H1 (cell line): ENCODE results near the gene SUSD1.

Experiments used
- BCL11A ChIP-seq, 2 experiments: IDR thresholded peaks; one replicate each; pipeline ENCODE4 v1.6.1; 2011; ENCODE audit warnings: low read depth in 2 of 2, low read length in 2 of 2, mild to moderate bottlenecking in 2 of 2
- CREB1 ChIP-seq: IDR thresholded peaks from 2 replicates; pipeline ENCODE4 v1.6.1; 2012; ENCODE audit warnings: inconsistent platforms
- EP300 ChIP-seq, 2 experiments: IDR thresholded peaks; 1 replicate in 1 of 2; 2 replicates in 1 of 2; pipeline ENCODE4 v1.6.1; 2011 to 2012; ENCODE audit warnings: low read depth in 2 of 2, low read length in 2 of 2, mild to moderate bottlenecking in 2 of 2, borderline replicate concordance in 1 of 2, inconsistent platforms in 1 of 2, moderate library complexity in 1 of 2
- EZH2 ChIP-seq: fragments of 200-600 bp; sonication (generic); IDR thresholded peaks from 2 replicates; pipeline ENCODE4 v1.7.1; 2012; ENCODE audit warnings: low read depth, mild to moderate bottlenecking, moderate library complexity, low read length, inconsistent platforms; ENCODE audit not compliant: severe bottlenecking
- FOSL1 ChIP-seq: IDR thresholded peaks from 2 replicates; pipeline ENCODE4 v1.6.1; 2011; ENCODE audit warnings: mild to moderate bottlenecking, low read depth, low read length, moderate library complexity; ENCODE audit not compliant: insufficient read depth
- GABPA ChIP-seq: IDR thresholded peaks from 2 replicates; pipeline ENCODE4 v1.6.1; 2011; ENCODE audit warnings: mild to moderate bottlenecking, low read length, moderate library complexity, borderline replicate concordance; ENCODE audit not compliant: insufficient read depth
- HDAC2 ChIP-seq, 2 experiments: fragments of 300-600 bp in 1 of 2; sonication (generic) in 1 of 2; IDR thresholded peaks; 2 replicates each; pipeline ENCODE4 v1.6.1; 2011 to 2012; ENCODE audit warnings: low read depth in 2 of 2, low read length in 2 of 2, mild to moderate bottlenecking in 2 of 2, moderate library complexity in 2 of 2, borderline replicate concordance in 1 of 2, inconsistent platforms in 1 of 2
- POLR2AphosphoS5 ChIP-seq: IDR thresholded peaks from 2 replicates; pipeline ENCODE4 v1.6.1; 2011; ENCODE audit warnings: low read depth, low read length
- SIN3A ChIP-seq, 2 experiments: IDR thresholded peaks in 1 of 2; conservative IDR thresholded peaks in 1 of 2; 2 replicates each; pipeline ENCODE4 v1.6.1; 2011 to 2012; ENCODE audit warnings: low read length in 2 of 2, improper control_type of control experiment in 1 of 2, low read depth in 1 of 2, mild to moderate bottlenecking in 1 of 2
- ZNF274 ChIP-seq: IDR thresholded peaks from 2 replicates; pipeline ENCODE4 v1.7.0; 2012; ENCODE audit warnings: low read length, borderline replicate concordance; ENCODE audit errors: extremely low read depth
- TF ChIP-seq, protein P1 (sequence below): fragments of 300-600 bp; sonication (generic); IDR thresholded peaks from 2 replicates; pipeline ENCODE4 v1.7.1; 2012; ENCODE audit warnings: low read length, moderate library complexity, mild to moderate bottlenecking, inconsistent platforms; ENCODE audit not compliant: insufficient replicate concordance
- TF ChIP-seq, protein P2 (sequence below), 3 experiments: IDR thresholded peaks; 1 replicate in 2 of 3; 2 replicates in 1 of 3; pipeline versions ENCODE4 v1.5.1 to v1.6.1; 2011; ENCODE audit warnings: low read length in 3 of 3, mild to moderate bottlenecking in 3 of 3, inconsistent platforms in 2 of 3, low read depth in 1 of 3, moderate library complexity in 1 of 3; ENCODE audit not compliant: insufficient read depth in 1 of 3; ENCODE audit errors: control extremely low read depth in 1 of 3
- TF ChIP-seq, protein P3 (sequence below): IDR thresholded peaks from 2 replicates; pipeline ENCODE4 v1.6.1; 2012; ENCODE audit warnings: inconsistent platforms

DNA sequence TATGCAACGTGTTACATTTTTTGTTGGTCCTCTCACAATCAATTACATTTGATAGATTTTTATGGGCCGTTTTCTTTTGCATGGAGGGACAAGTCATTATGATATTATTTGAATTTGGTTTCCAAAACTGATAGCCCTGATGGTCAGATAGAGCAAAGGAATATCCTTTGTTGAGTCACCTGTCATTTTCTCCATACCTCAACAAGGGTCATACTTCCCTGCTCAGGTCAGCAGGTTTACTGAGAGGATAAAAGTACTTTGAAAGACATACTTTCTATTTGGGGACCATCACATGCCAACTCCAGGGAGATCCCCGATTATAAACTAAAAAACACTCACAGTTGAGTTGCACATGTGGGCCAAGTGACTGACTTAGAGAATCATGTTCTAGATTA is 132.9 kb downstream of the SUSD1 start:
- TF ChIP-seq, protein P1, sequence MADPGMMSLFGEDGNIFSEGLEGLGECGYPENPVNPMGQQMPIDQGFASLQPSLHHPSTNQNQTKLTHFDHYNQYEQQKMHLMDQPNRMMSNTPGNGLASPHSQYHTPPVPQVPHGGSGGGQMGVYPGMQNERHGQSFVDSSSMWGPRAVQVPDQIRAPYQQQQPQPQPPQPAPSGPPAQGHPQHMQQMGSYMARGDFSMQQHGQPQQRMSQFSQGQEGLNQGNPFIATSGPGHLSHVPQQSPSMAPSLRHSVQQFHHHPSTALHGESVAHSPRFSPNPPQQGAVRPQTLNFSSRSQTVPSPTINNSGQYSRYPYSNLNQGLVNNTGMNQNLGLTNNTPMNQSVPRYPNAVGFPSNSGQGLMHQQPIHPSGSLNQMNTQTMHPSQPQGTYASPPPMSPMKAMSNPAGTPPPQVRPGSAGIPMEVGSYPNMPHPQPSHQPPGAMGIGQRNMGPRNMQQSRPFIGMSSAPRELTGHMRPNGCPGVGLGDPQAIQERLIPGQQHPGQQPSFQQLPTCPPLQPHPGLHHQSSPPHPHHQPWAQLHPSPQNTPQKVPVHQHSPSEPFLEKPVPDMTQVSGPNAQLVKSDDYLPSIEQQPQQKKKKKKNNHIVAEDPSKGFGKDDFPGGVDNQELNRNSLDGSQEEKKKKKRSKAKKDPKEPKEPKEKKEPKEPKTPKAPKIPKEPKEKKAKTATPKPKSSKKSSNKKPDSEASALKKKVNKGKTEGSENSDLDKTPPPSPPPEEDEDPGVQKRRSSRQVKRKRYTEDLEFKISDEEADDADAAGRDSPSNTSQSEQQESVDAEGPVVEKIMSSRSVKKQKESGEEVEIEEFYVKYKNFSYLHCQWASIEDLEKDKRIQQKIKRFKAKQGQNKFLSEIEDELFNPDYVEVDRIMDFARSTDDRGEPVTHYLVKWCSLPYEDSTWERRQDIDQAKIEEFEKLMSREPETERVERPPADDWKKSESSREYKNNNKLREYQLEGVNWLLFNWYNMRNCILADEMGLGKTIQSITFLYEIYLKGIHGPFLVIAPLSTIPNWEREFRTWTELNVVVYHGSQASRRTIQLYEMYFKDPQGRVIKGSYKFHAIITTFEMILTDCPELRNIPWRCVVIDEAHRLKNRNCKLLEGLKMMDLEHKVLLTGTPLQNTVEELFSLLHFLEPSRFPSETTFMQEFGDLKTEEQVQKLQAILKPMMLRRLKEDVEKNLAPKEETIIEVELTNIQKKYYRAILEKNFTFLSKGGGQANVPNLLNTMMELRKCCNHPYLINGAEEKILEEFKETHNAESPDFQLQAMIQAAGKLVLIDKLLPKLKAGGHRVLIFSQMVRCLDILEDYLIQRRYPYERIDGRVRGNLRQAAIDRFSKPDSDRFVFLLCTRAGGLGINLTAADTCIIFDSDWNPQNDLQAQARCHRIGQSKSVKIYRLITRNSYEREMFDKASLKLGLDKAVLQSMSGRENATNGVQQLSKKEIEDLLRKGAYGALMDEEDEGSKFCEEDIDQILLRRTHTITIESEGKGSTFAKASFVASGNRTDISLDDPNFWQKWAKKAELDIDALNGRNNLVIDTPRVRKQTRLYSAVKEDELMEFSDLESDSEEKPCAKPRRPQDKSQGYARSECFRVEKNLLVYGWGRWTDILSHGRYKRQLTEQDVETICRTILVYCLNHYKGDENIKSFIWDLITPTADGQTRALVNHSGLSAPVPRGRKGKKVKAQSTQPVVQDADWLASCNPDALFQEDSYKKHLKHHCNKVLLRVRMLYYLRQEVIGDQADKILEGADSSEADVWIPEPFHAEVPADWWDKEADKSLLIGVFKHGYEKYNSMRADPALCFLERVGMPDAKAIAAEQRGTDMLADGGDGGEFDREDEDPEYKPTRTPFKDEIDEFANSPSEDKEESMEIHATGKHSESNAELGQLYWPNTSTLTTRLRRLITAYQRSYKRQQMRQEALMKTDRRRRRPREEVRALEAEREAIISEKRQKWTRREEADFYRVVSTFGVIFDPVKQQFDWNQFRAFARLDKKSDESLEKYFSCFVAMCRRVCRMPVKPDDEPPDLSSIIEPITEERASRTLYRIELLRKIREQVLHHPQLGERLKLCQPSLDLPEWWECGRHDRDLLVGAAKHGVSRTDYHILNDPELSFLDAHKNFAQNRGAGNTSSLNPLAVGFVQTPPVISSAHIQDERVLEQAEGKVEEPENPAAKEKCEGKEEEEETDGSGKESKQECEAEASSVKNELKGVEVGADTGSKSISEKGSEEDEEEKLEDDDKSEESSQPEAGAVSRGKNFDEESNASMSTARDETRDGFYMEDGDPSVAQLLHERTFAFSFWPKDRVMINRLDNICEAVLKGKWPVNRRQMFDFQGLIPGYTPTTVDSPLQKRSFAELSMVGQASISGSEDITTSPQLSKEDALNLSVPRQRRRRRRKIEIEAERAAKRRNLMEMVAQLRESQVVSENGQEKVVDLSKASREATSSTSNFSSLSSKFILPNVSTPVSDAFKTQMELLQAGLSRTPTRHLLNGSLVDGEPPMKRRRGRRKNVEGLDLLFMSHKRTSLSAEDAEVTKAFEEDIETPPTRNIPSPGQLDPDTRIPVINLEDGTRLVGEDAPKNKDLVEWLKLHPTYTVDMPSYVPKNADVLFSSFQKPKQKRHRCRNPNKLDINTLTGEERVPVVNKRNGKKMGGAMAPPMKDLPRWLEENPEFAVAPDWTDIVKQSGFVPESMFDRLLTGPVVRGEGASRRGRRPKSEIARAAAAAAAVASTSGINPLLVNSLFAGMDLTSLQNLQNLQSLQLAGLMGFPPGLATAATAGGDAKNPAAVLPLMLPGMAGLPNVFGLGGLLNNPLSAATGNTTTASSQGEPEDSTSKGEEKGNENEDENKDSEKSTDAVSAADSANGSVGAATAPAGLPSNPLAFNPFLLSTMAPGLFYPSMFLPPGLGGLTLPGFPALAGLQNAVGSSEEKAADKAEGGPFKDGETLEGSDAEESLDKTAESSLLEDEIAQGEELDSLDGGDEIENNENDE, result no peak
- no peak for TF ChIP-seq HDAC2 (IDR thresholded peaks at IDR 0.05; ENCODE audit: borderline replicate concordance in 1 of 2, low read depth in 2 of 2, low read length in 2 of 2)
- TF ChIP-seq FOSL1, result no peak
- no peak for TF ChIP-seq GABPA
- no peak for TF ChIP-seq SIN3A (conservative IDR thresholded peaks at IDR 0.05 in 1 of 2, IDR thresholded peaks at IDR 0.05 in 1 of 2; ENCODE audit: low read depth in 1 of 2, low read length in 2 of 2)
- TF ChIP-seq, protein P2, sequence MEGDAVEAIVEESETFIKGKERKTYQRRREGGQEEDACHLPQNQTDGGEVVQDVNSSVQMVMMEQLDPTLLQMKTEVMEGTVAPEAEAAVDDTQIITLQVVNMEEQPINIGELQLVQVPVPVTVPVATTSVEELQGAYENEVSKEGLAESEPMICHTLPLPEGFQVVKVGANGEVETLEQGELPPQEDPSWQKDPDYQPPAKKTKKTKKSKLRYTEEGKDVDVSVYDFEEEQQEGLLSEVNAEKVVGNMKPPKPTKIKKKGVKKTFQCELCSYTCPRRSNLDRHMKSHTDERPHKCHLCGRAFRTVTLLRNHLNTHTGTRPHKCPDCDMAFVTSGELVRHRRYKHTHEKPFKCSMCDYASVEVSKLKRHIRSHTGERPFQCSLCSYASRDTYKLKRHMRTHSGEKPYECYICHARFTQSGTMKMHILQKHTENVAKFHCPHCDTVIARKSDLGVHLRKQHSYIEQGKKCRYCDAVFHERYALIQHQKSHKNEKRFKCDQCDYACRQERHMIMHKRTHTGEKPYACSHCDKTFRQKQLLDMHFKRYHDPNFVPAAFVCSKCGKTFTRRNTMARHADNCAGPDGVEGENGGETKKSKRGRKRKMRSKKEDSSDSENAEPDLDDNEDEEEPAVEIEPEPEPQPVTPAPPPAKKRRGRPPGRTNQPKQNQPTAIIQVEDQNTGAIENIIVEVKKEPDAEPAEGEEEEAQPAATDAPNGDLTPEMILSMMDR (IDR thresholded peaks at IDR 0.05; ENCODE audit: control extremely low read depth in 1 of 3, insufficient read depth in 1 of 3, low read depth in 1 of 3, low read length in 3 of 3), result no peak
- TF ChIP-seq EP300 (IDR thresholded peaks at IDR 0.05; ENCODE audit: borderline replicate concordance in 1 of 2, low read depth in 2 of 2, low read length in 2 of 2), result no peak
- TF ChIP-seq, protein P3, sequence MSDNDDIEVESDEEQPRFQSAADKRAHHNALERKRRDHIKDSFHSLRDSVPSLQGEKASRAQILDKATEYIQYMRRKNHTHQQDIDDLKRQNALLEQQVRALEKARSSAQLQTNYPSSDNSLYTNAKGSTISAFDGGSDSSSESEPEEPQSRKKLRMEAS, result no peak
- TF ChIP-seq EZH2, result no peak
- no peak for TF ChIP-seq POLR2AphosphoS5
- TF ChIP-seq ZNF274, result no peak
- no peak for TF ChIP-seq BCL11A (IDR thresholded peaks at IDR 0.05; ENCODE audit: low read depth in 2 of 2, low read length in 2 of 2)
- TF ChIP-seq CREB1, result no peak
